GM12892 (cell line): Measurements from ENCODE around the gene CPNE1.
"Not testable (repeated sequence)": the region's sequence is repeated elsewhere in the genome, so short reads cannot be mapped to it uniquely, and the experiment has no call there.

Experiments used
- POLR2A ChIP-seq: IDR thresholded peaks from 2 replicates; pipeline ENCODE4 v1.6.1; 2011; ENCODE audit warnings: low read depth, low read length, control low read depth
- TAF1 ChIP-seq: IDR thresholded peaks from 2 replicates; pipeline ENCODE4 v1.6.1; 2011; ENCODE audit warnings: low read depth, mild to moderate bottlenecking, control low read depth, low read length, borderline replicate concordance

- TF ChIP-seq POLR2A, TAF1: not testable (repeated sequence)
Measured at GRCh38 chr20:35685368-35685767, 20.7 kb upstream of the CPNE1 start.
